PC-9 (cell line): ENCODE data around the gene ANKS1B. TPM values are rescaled to one million over a fixed set of nuclear protein-coding genes. Genes with fewer than 3 reads are reported as not detected.

Experiments used
- BruUV-seq: library from RNA; stranded (reverse); fragments of 400-500 nt; replicated peaks from 2 replicates; lab custom pipeline; 2021; lab: Mats Ljungman, UMichigan
- CTCF ChIA-PET: fragments of 300-600 bp; sonication (Branson Sonifier 250); formaldehyde crosslinking; loops from one replicate; lab custom pipeline; 2022; ENCODE audit warnings: antibody characterized with exemption; lab: Charles Lee
- POLR2A ChIA-PET: fragments of 300-600 bp; sonication (Branson Sonifier 250); formaldehyde crosslinking; loops from one replicate; lab custom pipeline; 2022; ENCODE audit warnings: antibody characterized with exemption; ENCODE audit not compliant: unreplicated experiment; lab: Charles Lee
- DNase-seq, 2 experiments: peaks; one replicate each; pipeline versions ENCODE4 v3.0.0 to v3.0.0-alpha.2; 2015 to 2022; ENCODE audit warnings: mixed read lengths in 1 of 2
- H2AFZ ChIP-seq: fragments of 200-600 bp; sonication (generic); 2 replicates; pipeline ENCODE4 v1.8.1; 2017; ENCODE audit warnings: antibody characterized with exemption
- H3F3A ChIP-seq: fragments of 200-600 bp; sonication (generic); 2 replicates; pipeline ENCODE4 v1.8.1; 2017; ENCODE audit warnings: antibody characterized with exemption, mild to moderate bottlenecking, low read depth; ENCODE audit not compliant: insufficient read depth
- H3K27ac ChIP-seq: fragments of 200-600 bp; sonication (generic); 2 replicates; pipeline ENCODE4 v1.6.1; 2016; ENCODE audit warnings: mixed run types
- H3K27me3 ChIP-seq: fragments of 200-600 bp; sonication (generic); 2 replicates; pipeline ENCODE4 v1.6.1; 2016; ENCODE audit warnings: low read depth, mixed run types; ENCODE audit not compliant: insufficient read depth
- H3K36me3 ChIP-seq: fragments of 200-600 bp; sonication (generic); 2 replicates; pipeline ENCODE4 v1.6.1; 2016; ENCODE audit warnings: low read depth, mixed run types
- H3K4me1 ChIP-seq: fragments of 200-600 bp; sonication (generic); replicated peaks from 2 replicates; pipeline ENCODE4 v1.6.1; 2016; ENCODE audit warnings: mixed run types; ENCODE audit not compliant: insufficient read depth
- H3K4me2 ChIP-seq: fragments of 200-600 bp; sonication (generic); 2 replicates; pipeline ENCODE4 v1.6.1; 2017; ENCODE audit warnings: mixed run types
- H3K4me3 ChIP-seq: fragments of 200-600 bp; sonication (generic); 2 replicates; pipeline ENCODE4 v1.6.1; 2016; ENCODE audit warnings: mixed run types
- H3K79me2 ChIP-seq: fragments of 200-600 bp; sonication (generic); 2 replicates; pipeline ENCODE4 v1.6.1; 2017; ENCODE audit warnings: low read depth, mixed run types
- H3K9me2 ChIP-seq: fragments of 200-600 bp; sonication (generic); 2 replicates; pipeline ENCODE4 v1.8.1; 2017; ENCODE audit warnings: mild to moderate bottlenecking; ENCODE audit not compliant: insufficient read depth
- H3K9me3 ChIP-seq: fragments of 200-600 bp; sonication (generic); 2 replicates; pipeline ENCODE4 v1.8.1; 2016; ENCODE audit warnings: low read depth; ENCODE audit not compliant: insufficient read depth
- H4K20me1 ChIP-seq: fragments of 200-600 bp; sonication (generic); 2 replicates; pipeline ENCODE4 v1.8.1; 2017; ENCODE audit not compliant: insufficient read depth
- EZH2 ChIP-seq: fragments of 200-600 bp; sonication (generic); IDR thresholded peaks from 2 replicates; pipeline ENCODE4 v1.8.0; 2017; ENCODE audit warnings: antibody characterized with exemption, low read depth
- intact Hi-C: fragments of 100-400 bp; cut with micrococcal nuclease; formaldehyde crosslinking; loops from one replicate; pipeline ENCODE4 v1.10.0; 2022; ENCODE audit not compliant: unreplicated experiment
- total RNA-seq: library from RNA; stranded (reverse); gene quantifications from 2 replicates; pipeline ENCODE4 v1.2.3, GENCODE V29; 2021
- TF ChIP-seq, protein P1 (sequence below): fragments of 200-600 bp; sonication (generic); conservative IDR thresholded peaks from 2 replicates; pipeline ENCODE4 v1.6.1; 2017; ENCODE audit warnings: mixed run types, antibody characterized with exemption, mild to moderate bottlenecking, moderate library complexity

Gene ANKS1B
- total RNA-seq, 1 experiment from 2014 or later, result not detected

GRCh38 chr12:99454539-99455172 lies 530.1 kb downstream of the ANKS1B start:
- no peaks in the 10 kb centered on the region for H3K9me3 ChIP-seq
- no peaks in the 10 kb centered on the region for H3K4me1 ChIP-seq
- no peaks in the 10 kb centered on the region for H4K20me1 ChIP-seq
- H3K36me3 ChIP-seq, result no peaks in the 10 kb centered on the region
- no peak overlapping the region for H3K27ac ChIP-seq
- no peaks in the 10 kb centered on the region; the same call in 1 of the 2 replicates for H3K27me3 ChIP-seq
- no peaks in the 10 kb centered on the region for H3F3A ChIP-seq
- no peak overlapping the region for H3K4me3 ChIP-seq
- H3K79me2 ChIP-seq, result no peaks in the 10 kb centered on the region
- BruUV-seq, result no TSS peak
- H3K9me2 ChIP-seq, result no peaks in the 10 kb centered on the region
- intact Hi-C loops, result no loop called here
- H3K4me2 ChIP-seq, result no peak overlapping the region
- no peak for DNase-seq
- CTCF ChIA-PET, result no interaction called here
- H2AFZ ChIP-seq, result no peak overlapping the region
- POLR2A ChIA-PET, result interaction anchor here (0.6 kb wide), 1 partner anchor 793 kb away, joined by 4 read pairs; no protein-coding TSS in a partner anchor
- TF ChIP-seq EZH2, result no peak
- TF ChIP-seq, protein P1, sequence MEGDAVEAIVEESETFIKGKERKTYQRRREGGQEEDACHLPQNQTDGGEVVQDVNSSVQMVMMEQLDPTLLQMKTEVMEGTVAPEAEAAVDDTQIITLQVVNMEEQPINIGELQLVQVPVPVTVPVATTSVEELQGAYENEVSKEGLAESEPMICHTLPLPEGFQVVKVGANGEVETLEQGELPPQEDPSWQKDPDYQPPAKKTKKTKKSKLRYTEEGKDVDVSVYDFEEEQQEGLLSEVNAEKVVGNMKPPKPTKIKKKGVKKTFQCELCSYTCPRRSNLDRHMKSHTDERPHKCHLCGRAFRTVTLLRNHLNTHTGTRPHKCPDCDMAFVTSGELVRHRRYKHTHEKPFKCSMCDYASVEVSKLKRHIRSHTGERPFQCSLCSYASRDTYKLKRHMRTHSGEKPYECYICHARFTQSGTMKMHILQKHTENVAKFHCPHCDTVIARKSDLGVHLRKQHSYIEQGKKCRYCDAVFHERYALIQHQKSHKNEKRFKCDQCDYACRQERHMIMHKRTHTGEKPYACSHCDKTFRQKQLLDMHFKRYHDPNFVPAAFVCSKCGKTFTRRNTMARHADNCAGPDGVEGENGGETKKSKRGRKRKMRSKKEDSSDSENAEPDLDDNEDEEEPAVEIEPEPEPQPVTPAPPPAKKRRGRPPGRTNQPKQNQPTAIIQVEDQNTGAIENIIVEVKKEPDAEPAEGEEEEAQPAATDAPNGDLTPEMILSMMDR, result no peak

DNA sequence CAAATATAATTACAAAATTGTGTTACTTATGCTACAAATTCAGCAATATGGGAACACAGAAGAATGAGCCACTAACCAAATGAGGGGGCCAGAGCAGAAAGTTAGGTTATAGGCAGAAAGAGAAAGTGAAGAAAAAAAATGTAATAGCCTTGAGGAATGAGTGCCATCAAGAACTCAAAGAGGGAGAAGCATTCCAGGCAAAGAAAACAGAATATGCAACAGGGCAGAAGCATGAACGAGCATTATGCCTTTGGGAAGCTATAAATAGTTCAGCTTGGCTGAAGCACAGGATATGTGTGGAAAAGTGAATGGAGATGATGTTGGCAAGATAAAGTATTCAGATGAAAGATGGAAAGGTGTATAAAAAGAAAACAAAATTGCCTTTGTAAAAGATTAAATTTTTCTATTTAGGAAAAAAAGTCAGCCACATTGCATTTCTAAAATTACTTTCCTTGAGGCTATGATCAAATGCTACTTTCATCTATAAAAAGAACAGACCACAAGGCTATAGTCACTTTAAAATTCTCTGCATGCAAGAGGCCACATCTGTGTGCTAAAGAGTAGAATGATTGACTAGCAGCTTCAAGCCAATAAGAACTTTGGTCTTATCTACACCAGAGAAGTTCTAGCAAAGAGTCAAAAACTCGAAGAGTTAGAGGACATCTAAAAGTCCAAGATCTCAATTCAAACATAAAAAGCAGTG lies 530.7 kb downstream of the ANKS1B start:
- Histone ChIP-seq H2AFZ (no peak overlapping the region), H3F3A (no peaks in the 10 kb centered on the region), H3K9me2 (no peaks in the 10 kb centered on the region), H3K79me2 (no peaks in the 10 kb centered on the region), H3K4me1 (no peaks in the 10 kb centered on the region), H3K4me2 (no peak overlapping the region), H3K36me3 (no peaks in the 10 kb centered on the region), H3K27ac (no peak overlapping the region), H4K20me1 (no peaks in the 10 kb centered on the region), H3K27me3 (no peaks in the 10 kb centered on the region; the same call in 1 of the 2 replicates), H3K4me3 (no peak overlapping the region), H3K9me3 (no peaks in the 10 kb centered on the region)
- ChIA-PET POLR2A (no interaction called here), CTCF (no interaction called here)
- no peak for TF ChIP-seq EZH2
- intact Hi-C loops, result no loop called here
- no peak for DNase-seq
- BruUV-seq, result no TSS peak

- Histone ChIP-seq H3F3A (no peaks in the 10 kb centered on the region), H4K20me1 (no peaks in the 10 kb centered on the region), H2AFZ (no peak overlapping the region), H3K4me3 (no peak overlapping the region), H3K79me2 (no peaks in the 10 kb centered on the region), H3K4me2 (no peak overlapping the region), H3K4me1 (no peaks in the 10 kb centered on the region), H3K36me3 (no peaks in the 10 kb centered on the region), H3K27me3 (no peaks in the 10 kb centered on the region; the same call in 1 of the 2 replicates), H3K27ac (no peak overlapping the region), H3K9me2 (no peaks in the 10 kb centered on the region), H3K9me3 (no peaks in the 10 kb centered on the region)
- intact Hi-C loops, result no loop called here
- no peak for TF ChIP-seq EZH2
- TF ChIP-seq, protein P1, result no peak
- ChIA-PET POLR2A (no interaction called here), CTCF (no interaction called here)
- no TSS peak for BruUV-seq
- DNase-seq, result no peak
Observed at GRCh38 chr12:99450036-99450630, 534.6 kb downstream of the ANKS1B start.
